Measurements from ENCODE around the gene FANCB. TPM values are rescaled to one million over a fixed set of nuclear protein-coding genes. Genes with fewer than 3 reads are reported as not detected.
A peak's percentile ranks its signal among the peaks of the same experiment; 100 is the strongest.

FANCB gene
- total RNA-seq (10 to 100 TPM in 1 of 2 donors, 1 to 10 TPM in 1; 4.4 to 12.8 TPM), polyA plus RNA-seq (ENCODE audit: insufficient read length in 2 of 2) (1 to 10 TPM; 1.1 to 1.9 TPM)
- long read RNA-seq, donor 1 = 0 reads
- long read RNA-seq, donor 2 = 0 reads
- long read RNA-seq, donor 3 = 0 reads
- long read RNA-seq, donor 4 = 0 reads

GRCh38 chrX:14872851-14873675, at the start of gene FANCB, which contains the start of gene MOSPD2:
Gene FANCB, minus strand, starts transcription at chrX:14873069. Its CDS starts 7,559 bp downstream, at chrX:14865510.
Gene MOSPD2, plus strand, starts transcription at chrX:14873421. Its CDS starts 108 bp downstream, at chrX:14873529.
- H3K4me1 ChIP-seq (ENCODE audit: control insufficient read depth, insufficient read depth, low read length) = no peaks in the 10 kb centered on the region
- peak within 1 kb of the TSS; percentile 80 for H3K27ac ChIP-seq (ENCODE audit: low read depth, low read length)
- peak; percentile 60 to 97 (median 80) for DNase-seq (ENCODE audit: low read depth in 4 of 6, low spot score in 6 of 6)
- no peaks in the 10 kb centered on the region for H3K36me3 ChIP-seq (ENCODE audit: control insufficient read depth, insufficient read depth, low read length)
- WGBS (ENCODE audit: insufficient coverage) = 23% methylated on average over 63 of the region's 78 CpGs
- no peaks in the 10 kb centered on the region for H3K9me3 ChIP-seq (ENCODE audit: control insufficient read depth, insufficient read depth, low read length)
- H3K27me3 ChIP-seq (ENCODE audit: control insufficient read depth, insufficient read depth, low read length) = no peaks in the 10 kb centered on the region
- peak within 1 kb of the TSS; percentile 78 for H3K4me3 ChIP-seq (ENCODE audit: low read depth, low read length)

- H3K9me3 ChIP-seq (ENCODE audit: control insufficient read depth, insufficient read depth, low read length) = no peaks in the 10 kb centered on the region
- DNase-seq (ENCODE audit: low read depth in 4 of 6, low spot score in 6 of 6) = no peak
- WGBS (ENCODE audit: insufficient coverage) = 90% methylated on average over 5 of the region's 6 CpGs
- H3K36me3 ChIP-seq (ENCODE audit: control insufficient read depth, insufficient read depth, low read length) = no peaks in the 10 kb centered on the region
- H3K27ac ChIP-seq (ENCODE audit: low read depth, low read length) = no peak overlapping the region
- no peak overlapping the region for H3K4me3 ChIP-seq (ENCODE audit: low read depth, low read length)
- no peaks in the 10 kb centered on the region for H3K4me1 ChIP-seq (ENCODE audit: control insufficient read depth, insufficient read depth, low read length)
- H3K27me3 ChIP-seq (ENCODE audit: control insufficient read depth, insufficient read depth, low read length) = peaks cover 11% of the 10 kb centered on the region
Measured at GRCh38 chrX:14922437-14922836, 49.6 kb upstream of the FANCB start.

- Histone ChIP-seq H3K27ac (ENCODE audit: low read depth, low read length) (no peak overlapping the region), H3K9me3 (ENCODE audit: control insufficient read depth, insufficient read depth, low read length) (no peaks in the 10 kb centered on the region), H3K27me3 (ENCODE audit: control insufficient read depth, insufficient read depth, low read length) (peaks cover 16% of the 10 kb centered on the region), H3K4me3 (ENCODE audit: low read depth, low read length) (no peak overlapping the region), H3K36me3 (ENCODE audit: control insufficient read depth, insufficient read depth, low read length) (no peaks in the 10 kb centered on the region), H3K4me1 (ENCODE audit: control insufficient read depth, insufficient read depth, low read length) (no peaks in the 10 kb centered on the region)
- no CpG with 5 or more reads among the region's 2 CpGs for WGBS (ENCODE audit: insufficient coverage)
- DNase-seq (ENCODE audit: low read depth in 4 of 6, low spot score in 6 of 6) = no peak
Measured at GRCh38 chrX:14920196-14920595, 47.3 kb upstream of the FANCB start.

GRCh38 chrX:14919407-14919806, 46.5 kb upstream of the FANCB start:
- Histone ChIP-seq H3K4me1 (ENCODE audit: control insufficient read depth, insufficient read depth, low read length) (no peaks in the 10 kb centered on the region), H3K27me3 (ENCODE audit: control insufficient read depth, insufficient read depth, low read length) (peaks cover 14% of the 10 kb centered on the region), H3K4me3 (ENCODE audit: low read depth, low read length) (no peak overlapping the region), H3K27ac (ENCODE audit: low read depth, low read length) (no peak overlapping the region), H3K9me3 (ENCODE audit: control insufficient read depth, insufficient read depth, low read length) (no peaks in the 10 kb centered on the region), H3K36me3 (ENCODE audit: control insufficient read depth, insufficient read depth, low read length) (no peaks in the 10 kb centered on the region)
- no CpG with 5 or more reads among the region's 2 CpGs for WGBS (ENCODE audit: insufficient coverage)
- no peak for DNase-seq (ENCODE audit: low read depth in 4 of 6, low spot score in 6 of 6)

- DNase-seq (ENCODE audit: low read depth in 4 of 6, low spot score in 6 of 6) = no peak
- Histone ChIP-seq H3K27me3 (ENCODE audit: control insufficient read depth, insufficient read depth, low read length) (peaks cover 7% of the 10 kb centered on the region), H3K9me3 (ENCODE audit: control insufficient read depth, insufficient read depth, low read length) (no peaks in the 10 kb centered on the region), H3K36me3 (ENCODE audit: control insufficient read depth, insufficient read depth, low read length) (no peaks in the 10 kb centered on the region), H3K27ac (ENCODE audit: low read depth, low read length) (no peak overlapping the region), H3K4me1 (ENCODE audit: control insufficient read depth, insufficient read depth, low read length) (no peaks in the 10 kb centered on the region), H3K4me3 (ENCODE audit: low read depth, low read length) (no peak overlapping the region)
- WGBS (ENCODE audit: insufficient coverage) = 56% methylated on average over 2 of the region's 3 CpGs
Measured at GRCh38 chrX:14916017-14916674, 43.3 kb upstream of the FANCB start.

- Histone ChIP-seq H3K9me3 (ENCODE audit: control insufficient read depth, insufficient read depth, low read length) (no peaks in the 10 kb centered on the region), H3K4me1 (ENCODE audit: control insufficient read depth, insufficient read depth, low read length) (no peaks in the 10 kb centered on the region), H3K27me3 (ENCODE audit: control insufficient read depth, insufficient read depth, low read length) (peaks cover 7% of the 10 kb centered on the region), H3K36me3 (ENCODE audit: control insufficient read depth, insufficient read depth, low read length) (no peaks in the 10 kb centered on the region), H3K27ac (ENCODE audit: low read depth, low read length) (no peak overlapping the region), H3K4me3 (ENCODE audit: low read depth, low read length) (no peak overlapping the region)
- DNase-seq (ENCODE audit: low read depth in 4 of 6, low spot score in 6 of 6) = no peak
- WGBS (ENCODE audit: insufficient coverage) = 71% methylated on average over 1 of the region's 3 CpGs
Measured at GRCh38 chrX:14915596-14915995, 42.7 kb upstream of the FANCB start.

- no peak for DNase-seq (ENCODE audit: low read depth in 4 of 6, low spot score in 6 of 6)
- Histone ChIP-seq H3K36me3 (ENCODE audit: control insufficient read depth, insufficient read depth, low read length) (no peaks in the 10 kb centered on the region), H3K27me3 (ENCODE audit: control insufficient read depth, insufficient read depth, low read length) (peaks cover 7% of the 10 kb centered on the region), H3K27ac (ENCODE audit: low read depth, low read length) (no peak overlapping the region), H3K9me3 (ENCODE audit: control insufficient read depth, insufficient read depth, low read length) (no peaks in the 10 kb centered on the region), H3K4me3 (ENCODE audit: low read depth, low read length) (no peak overlapping the region), H3K4me1 (ENCODE audit: control insufficient read depth, insufficient read depth, low read length) (no peaks in the 10 kb centered on the region)
- WGBS (ENCODE audit: insufficient coverage) = 80% methylated on average over 1 of the region's 2 CpGs
Measured at GRCh38 chrX:14913241-14913640, 40.4 kb upstream of the FANCB start.

- H3K4me3 ChIP-seq (ENCODE audit: low read depth, low read length) = no peak overlapping the region
- H3K27me3 ChIP-seq (ENCODE audit: control insufficient read depth, insufficient read depth, low read length) = peaks cover 2% of the 10 kb centered on the region
- H3K36me3 ChIP-seq (ENCODE audit: control insufficient read depth, insufficient read depth, low read length) = no peaks in the 10 kb centered on the region
- no peaks in the 10 kb centered on the region for H3K9me3 ChIP-seq (ENCODE audit: control insufficient read depth, insufficient read depth, low read length)
- no peak for DNase-seq (ENCODE audit: low read depth in 4 of 6, low spot score in 6 of 6)
- no peaks in the 10 kb centered on the region for H3K4me1 ChIP-seq (ENCODE audit: control insufficient read depth, insufficient read depth, low read length)
- WGBS (ENCODE audit: insufficient coverage) = no CpG with 5 or more reads among the region's 2 CpGs
- H3K27ac ChIP-seq (ENCODE audit: low read depth, low read length) = no peak overlapping the region
Measured at GRCh38 chrX:14903891-14904290, 31.0 kb upstream of the FANCB start.

GRCh38 chrX:14902537-14902936, 29.7 kb upstream of the FANCB start:
- DNase-seq (ENCODE audit: low read depth in 4 of 6, low spot score in 6 of 6) = no peak
- Histone ChIP-seq H3K4me3 (ENCODE audit: low read depth, low read length) (no peak overlapping the region), H3K4me1 (ENCODE audit: control insufficient read depth, insufficient read depth, low read length) (no peaks in the 10 kb centered on the region), H3K27me3 (ENCODE audit: control insufficient read depth, insufficient read depth, low read length) (peaks cover 2% of the 10 kb centered on the region), H3K27ac (ENCODE audit: low read depth, low read length) (no peak overlapping the region), H3K36me3 (ENCODE audit: control insufficient read depth, insufficient read depth, low read length) (no peaks in the 10 kb centered on the region), H3K9me3 (ENCODE audit: control insufficient read depth, insufficient read depth, low read length) (no peaks in the 10 kb centered on the region)

Measured in spinal cord (tissue), 10 donors.